Endothelial cell of hepatic sinusoid (primary cell): ENCODE results near the gene PRR36.

ENCODE experiments used
- in situ Hi-C: cut with HindIII; loops from 2 replicates; pipeline ENCODE4 v1.10.0; 2017; ENCODE audit warnings: low sequenced_read_pairs

Gene PRR36

DNA sequence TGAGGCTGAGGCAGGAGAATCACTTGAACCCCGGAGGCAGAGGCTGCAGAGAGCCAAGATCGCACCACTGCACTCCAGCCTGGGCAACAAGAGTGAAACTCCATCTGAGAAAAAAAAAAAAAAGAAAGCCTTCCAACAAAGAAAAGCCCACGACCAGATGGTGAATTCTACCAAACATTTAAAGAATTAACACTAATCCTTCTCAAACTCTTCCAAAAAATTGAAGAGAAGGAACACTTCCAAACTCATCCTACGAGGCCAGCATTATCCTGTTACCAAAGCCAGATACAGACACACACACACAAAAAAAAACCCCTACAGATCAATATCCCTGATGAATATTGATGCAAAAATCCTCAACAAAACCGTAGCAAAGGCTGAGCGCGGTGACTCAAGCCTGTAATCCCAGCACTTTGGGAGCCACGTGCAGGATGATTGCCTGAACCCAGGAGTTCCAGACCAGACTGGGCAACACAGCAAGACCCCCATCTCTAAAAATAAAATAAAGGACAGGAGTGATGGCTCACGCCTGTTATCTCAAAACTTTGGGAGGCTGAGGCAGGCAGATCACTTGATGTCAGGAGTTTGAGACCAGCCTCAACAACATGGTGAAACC lies 50.4 kb downstream of the PRR36 start:
- in situ Hi-C loops, result loop anchor here (25.0 kb wide), 1 partner anchor 461 kb away; no protein-coding TSS in a partner anchor

DNA sequence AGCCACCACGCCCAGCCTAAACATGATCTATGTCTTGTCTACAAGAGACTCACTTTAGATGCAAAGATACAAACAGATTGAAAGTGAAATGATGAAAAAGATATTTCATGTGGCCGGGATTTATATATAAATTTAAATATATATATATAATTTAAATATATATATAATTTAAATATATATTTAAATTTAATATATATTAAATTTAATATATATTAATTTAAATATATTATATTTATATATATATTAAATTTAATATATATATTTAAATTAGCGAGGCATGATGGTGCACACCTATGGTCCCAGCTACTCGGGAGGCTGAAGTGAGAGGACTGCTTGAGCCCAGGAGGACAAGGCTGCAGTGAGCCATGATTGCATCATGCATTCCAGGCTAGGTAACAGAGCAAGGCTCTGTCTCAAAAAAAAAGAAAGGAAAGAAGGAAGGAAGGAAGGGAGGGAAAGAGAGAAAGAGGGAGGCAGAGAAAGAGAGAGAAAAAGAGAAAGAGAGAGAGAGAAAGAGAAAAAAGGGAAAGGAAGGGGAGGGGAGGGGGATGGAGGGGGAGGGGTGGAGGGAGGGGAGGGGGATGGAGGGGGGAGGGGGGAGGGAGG lies 51.2 kb downstream of the PRR36 start:
- in situ Hi-C loops, result loop anchor here (25.0 kb wide), 1 partner anchor 461 kb away; no protein-coding TSS in a partner anchor

DNA sequence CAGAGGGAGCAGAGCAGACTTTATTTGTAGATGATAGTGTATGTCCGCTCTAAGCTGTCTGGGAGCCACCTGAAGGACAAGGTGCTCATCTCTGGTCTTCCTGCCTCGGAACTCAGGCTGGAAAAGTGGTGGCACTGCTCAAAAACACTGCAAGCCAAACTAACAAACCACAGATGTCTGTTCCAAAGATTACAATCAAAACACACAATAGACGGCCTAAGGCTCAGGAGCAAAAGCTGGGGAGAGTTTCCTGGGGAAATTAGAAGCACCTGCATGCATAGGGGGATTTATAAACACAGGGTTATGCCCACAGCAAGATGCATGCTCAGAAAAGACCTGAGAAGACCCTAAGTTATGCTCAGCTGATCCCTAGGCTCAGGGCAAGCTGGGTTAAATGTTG lies 53.6 kb downstream of the PRR36 start:
- in situ Hi-C loops, result loop anchor here (25.0 kb wide), 1 partner anchor 458 kb away; no protein-coding TSS in a partner anchor

DNA sequence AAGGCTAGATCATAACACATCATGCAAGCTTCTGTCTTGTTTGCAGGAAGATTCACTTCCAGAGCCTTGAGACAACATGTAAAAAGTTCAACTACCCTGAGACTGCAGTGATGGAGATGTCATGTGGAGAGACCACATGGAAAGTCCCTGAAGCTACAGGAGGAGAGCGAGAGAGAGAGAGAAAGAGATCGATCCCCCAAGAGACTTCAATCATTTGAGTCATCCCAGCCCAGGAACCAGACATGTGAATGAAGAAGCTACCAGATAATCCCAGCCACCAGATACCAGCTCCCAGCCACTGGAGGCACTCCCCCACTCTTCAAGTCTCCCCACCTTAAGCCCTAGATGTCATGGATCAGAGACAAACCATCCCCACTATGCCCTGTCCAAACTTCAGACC lies 54.9 kb downstream of the PRR36 start:
- in situ Hi-C loops, result loop anchor here (10.0 to 25.0 kb wide), 2 partner anchors 235 to 457 kb away; no protein-coding TSS in a partner anchor

DNA sequence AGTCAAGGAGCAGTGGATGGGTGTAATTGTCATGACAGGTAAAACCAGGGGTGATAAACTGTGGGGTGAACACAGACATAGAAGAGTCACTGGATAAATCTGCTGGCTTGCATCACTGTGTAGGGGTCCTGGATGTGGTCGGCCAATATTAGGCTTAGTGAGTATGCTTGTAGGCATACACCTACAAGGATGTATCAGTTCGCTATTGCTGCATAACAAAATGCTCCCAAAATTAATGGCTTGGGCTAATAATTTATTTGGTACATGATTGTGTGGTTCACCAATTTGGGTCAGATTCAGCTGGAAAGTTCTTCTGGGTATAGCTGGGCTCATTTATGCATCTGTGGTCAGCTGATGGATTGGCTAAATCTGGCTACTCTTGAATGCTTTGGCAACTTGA lies 55.4 kb downstream of the PRR36 start:
- in situ Hi-C loops, result loop anchor here (10.0 to 25.0 kb wide), 2 partner anchors 234 to 457 kb away; no protein-coding TSS in a partner anchor
